Measurements from ENCODE around the gene TCTA. TPM values are rescaled to one million over a fixed set of nuclear protein-coding genes. Genes with fewer than 3 reads are reported as not detected.
A peak's percentile ranks its signal among the peaks of the same experiment; 100 is the strongest.

TCTA gene
- polyA plus RNA-seq, 1 experiment = 57.2 TPM

- Histone ChIP-seq H3K27me3 (ENCODE audit: control insufficient read depth, insufficient read depth, low read length) (no peaks in the 10 kb centered on the region), H3K4me3 (ENCODE audit: low read depth, low read length) (no peak overlapping the region), H3K36me3 (ENCODE audit: control insufficient read depth, insufficient read depth, low read length) (peaks cover 3% of the 10 kb centered on the region; the same call in 1 of the 2 replicates)
- no peak for TF ChIP-seq CTCF (IDR thresholded peaks at IDR 0.05; ENCODE audit: insufficient read depth, low read depth, low read length)
- ChIA-PET POLR2A (no interaction called here), CTCF (interaction anchor here (0.8 kb wide), 1 partner anchor 84 kb away, joined by 4 read pairs; no protein-coding TSS in a partner anchor)
- DNase-seq (ENCODE audit: low read depth) = no peak
Observed at GRCh38 chr3:49427586-49427985, 15.4 kb downstream of the TCTA start.

DNA sequence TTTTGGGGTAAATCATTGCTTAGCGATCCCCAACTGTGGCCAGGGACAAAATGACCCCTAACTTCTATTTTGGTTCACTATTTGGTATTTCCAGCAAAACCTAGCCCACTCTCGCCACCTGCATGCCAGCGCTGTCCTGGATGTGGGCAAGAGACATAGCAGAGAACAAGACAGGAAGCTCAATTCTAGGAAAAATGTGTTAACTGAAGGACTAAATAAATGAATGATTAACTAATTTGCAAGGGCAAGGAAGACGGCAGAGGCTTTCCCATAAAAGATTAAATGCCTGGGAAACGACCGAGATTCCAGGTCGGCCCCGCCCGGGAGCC, 16.5 kb downstream of the TCTA start:
- Histone ChIP-seq H3K27me3 (ENCODE audit: control insufficient read depth, insufficient read depth, low read length) (no peaks in the 10 kb centered on the region), H3K36me3 (ENCODE audit: control insufficient read depth, insufficient read depth, low read length) (peaks cover 3% of the 10 kb centered on the region; the same call in 1 of the 2 replicates), H3K4me3 (ENCODE audit: low read depth, low read length) (peak overlapping the region; percentile 80)
- no peak for TF ChIP-seq CTCF (IDR thresholded peaks at IDR 0.05; ENCODE audit: insufficient read depth, low read depth, low read length)
- CTCF ChIA-PET = interaction anchor here (1.1 to 1.6 kb wide), 2 partner anchors 88 to 258 kb away, joined by 3 to 8 read pairs; partner anchors contain the start of genes KLHDC8B and USP4
- DNase-seq (ENCODE audit: low read depth) = no peak
- POLR2A ChIA-PET = interaction anchor here (0.6 to 1.4 kb wide), 5 partner anchors 15 to 335 kb away, joined by 3 to 4 read pairs (median 4); partner anchors contain the start of genes GPX1, QRICH1, RHOA and USP4

DNA sequence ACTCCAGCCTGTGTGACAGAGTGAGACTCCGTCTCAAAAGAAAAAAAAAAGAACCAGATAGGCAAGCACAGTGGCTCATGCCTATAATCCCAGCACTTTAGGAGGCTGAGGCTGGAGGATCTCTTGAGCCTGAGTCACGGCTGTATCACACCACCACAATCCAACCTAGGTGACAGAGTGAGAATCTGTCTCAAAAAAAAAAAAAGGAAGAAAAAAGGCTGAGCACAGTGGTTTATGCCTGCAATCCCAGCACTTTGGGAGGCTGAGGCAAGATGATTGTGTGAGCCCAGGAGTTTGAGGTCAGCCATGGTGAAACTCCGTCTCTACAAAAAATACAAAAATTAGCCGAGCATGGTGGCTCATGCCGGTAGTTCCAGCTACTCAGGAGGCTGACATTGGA, 22.5 kb downstream of the TCTA start:
- no peak for TF ChIP-seq CTCF (IDR thresholded peaks at IDR 0.05; ENCODE audit: insufficient read depth, low read depth, low read length)
- no peak for DNase-seq (ENCODE audit: low read depth)
- ChIA-PET POLR2A (no interaction called here), CTCF (no interaction called here)
- Histone ChIP-seq H3K4me3 (ENCODE audit: low read depth, low read length) (no peak overlapping the region), H3K36me3 (ENCODE audit: control insufficient read depth, insufficient read depth, low read length) (no peaks in the 10 kb centered on the region), H3K27me3 (ENCODE audit: control insufficient read depth, insufficient read depth, low read length) (no peaks in the 10 kb centered on the region)

DNA sequence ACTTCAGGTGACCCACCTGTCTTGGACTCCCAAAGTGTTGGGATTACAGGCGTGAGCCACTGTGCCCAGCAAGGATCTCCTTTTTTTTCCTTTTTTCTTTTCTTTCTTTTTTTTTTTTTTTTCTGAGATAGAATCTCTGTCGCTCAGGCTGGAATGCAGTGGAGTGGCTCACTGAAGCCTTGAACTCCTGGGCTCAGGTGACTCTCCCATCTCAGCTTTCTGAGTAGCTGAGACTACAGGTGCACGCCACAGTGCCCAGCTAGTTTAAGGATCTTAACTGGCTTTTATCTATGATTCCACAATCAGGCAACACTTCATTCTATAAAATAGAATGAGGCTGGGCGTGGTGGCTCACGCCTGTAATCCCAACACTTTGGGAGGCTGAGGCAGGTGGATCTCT, 33.2 kb downstream of the TCTA start:
- ChIA-PET POLR2A (no interaction called here), CTCF (interaction anchor here (0.8 to 1.6 kb wide), 5 partner anchors 12 to 274 kb away, joined by 3 to 6 read pairs (median 3); partner anchors contain the start of genes KLHDC8B and USP4)
- Histone ChIP-seq H3K36me3 (ENCODE audit: control insufficient read depth, insufficient read depth, low read length) (no peaks in the 10 kb centered on the region), H3K27me3 (ENCODE audit: control insufficient read depth, insufficient read depth, low read length) (no peaks in the 10 kb centered on the region), H3K4me3 (ENCODE audit: low read depth, low read length) (no peak overlapping the region)
- no peak for DNase-seq (ENCODE audit: low read depth)
- no peak for TF ChIP-seq CTCF (IDR thresholded peaks at IDR 0.05; ENCODE audit: insufficient read depth, low read depth, low read length)

- POLR2A ChIA-PET = no interaction called here
- TF ChIP-seq CTCF (IDR thresholded peaks at IDR 0.05; ENCODE audit: insufficient read depth, low read depth, low read length) = no peak
- Histone ChIP-seq H3K27me3 (ENCODE audit: control insufficient read depth, insufficient read depth, low read length) (no peaks in the 10 kb centered on the region), H3K4me3 (ENCODE audit: low read depth, low read length) (no peak overlapping the region), H3K36me3 (ENCODE audit: control insufficient read depth, insufficient read depth, low read length) (no peaks in the 10 kb centered on the region)
- DNase-seq (ENCODE audit: low read depth) = no peak
- CTCF ChIA-PET = interaction anchor here (0.9 to 1.4 kb wide), 2 partner anchors 9 to 283 kb away, joined by 5 to 7 read pairs; partner anchors contain the start of gene KLHDC8B
Observed at GRCh38 chr3:49453621-49454020, 41.4 kb downstream of the TCTA start.

All from BJ (cell line).